WTC11 (cell line): ENCODE data around the gene CST9.

Source experiments
- CTCF ChIP-seq: fragments of 200-600 bp; IDR thresholded peaks from 2 replicates; pipeline ENCODE4 v1.8.0; 2022; ENCODE audit warnings: antibody characterized with exemption
- NR2C2 ChIP-seq: sonication (generic); formaldehyde crosslinking; IDR thresholded peaks from 2 replicates; pipeline ENCODE4 v1.8.0; 2022; ENCODE audit warnings: mild to moderate bottlenecking, missing genetic modification reagents
- TP53 ChIP-seq: sonication (generic); formaldehyde crosslinking; IDR thresholded peaks from 2 replicates; pipeline ENCODE4 v1.8.1; 2023; ENCODE audit warnings: mild to moderate bottlenecking, missing genetic modification reagents

GRCh38 chr20:23628402-23629016, 22.8 kb upstream of the CST9 start:
- no peak for TF ChIP-seq NR2C2 (CRISPR knock-in tag)
- no peak for TF ChIP-seq CTCF
- TF ChIP-seq TP53 (CRISPR knock-in tag): no peak
